Ovary (tissue), 3 donors: ENCODE data around the gene SYAP1.

Experiments used
- POLR2A ChIP-seq: fragments of 450-650 bp; IDR thresholded peaks from one replicate; pipeline ENCODE4 v1.6.1; 2017; ENCODE audit warnings: antibody characterized with exemption, mild to moderate bottlenecking, moderate library complexity
- TF ChIP-seq, protein P1 (sequence below), 3 donors: fragments of 450-650 bp in 2 of 3; fragments of 200-600 bp in 1 of 3; IDR thresholded peaks; one replicate each; pipeline versions ENCODE4 v1.5.1 to v1.8.0; 2016 to 2022; ENCODE audit warnings: antibody characterized with exemption in 3 of 3, mild to moderate bottlenecking in 1 of 3
- donor health status: DM: no; HTN: no; CAD: no.

DNA sequence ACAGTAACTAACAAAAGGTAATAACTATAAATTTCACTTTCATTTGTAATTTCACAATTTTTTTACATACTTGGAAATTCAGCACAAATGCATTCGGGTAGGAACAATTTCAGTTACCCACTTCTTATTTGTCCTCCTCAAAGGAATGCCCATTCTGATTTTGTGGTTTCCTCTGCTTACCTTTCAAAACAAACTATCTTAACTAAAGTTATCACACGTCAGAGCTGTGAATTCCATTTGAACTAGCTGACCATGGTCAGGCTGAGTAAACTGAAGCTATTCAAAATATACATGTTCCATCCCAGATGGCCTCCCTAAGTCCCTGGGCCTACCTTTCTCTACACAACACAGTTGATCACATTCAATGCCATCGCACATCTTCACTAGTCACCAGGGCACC lies 11.4 kb upstream of the SYAP1 start:
- TF ChIP-seq, protein P1, sequence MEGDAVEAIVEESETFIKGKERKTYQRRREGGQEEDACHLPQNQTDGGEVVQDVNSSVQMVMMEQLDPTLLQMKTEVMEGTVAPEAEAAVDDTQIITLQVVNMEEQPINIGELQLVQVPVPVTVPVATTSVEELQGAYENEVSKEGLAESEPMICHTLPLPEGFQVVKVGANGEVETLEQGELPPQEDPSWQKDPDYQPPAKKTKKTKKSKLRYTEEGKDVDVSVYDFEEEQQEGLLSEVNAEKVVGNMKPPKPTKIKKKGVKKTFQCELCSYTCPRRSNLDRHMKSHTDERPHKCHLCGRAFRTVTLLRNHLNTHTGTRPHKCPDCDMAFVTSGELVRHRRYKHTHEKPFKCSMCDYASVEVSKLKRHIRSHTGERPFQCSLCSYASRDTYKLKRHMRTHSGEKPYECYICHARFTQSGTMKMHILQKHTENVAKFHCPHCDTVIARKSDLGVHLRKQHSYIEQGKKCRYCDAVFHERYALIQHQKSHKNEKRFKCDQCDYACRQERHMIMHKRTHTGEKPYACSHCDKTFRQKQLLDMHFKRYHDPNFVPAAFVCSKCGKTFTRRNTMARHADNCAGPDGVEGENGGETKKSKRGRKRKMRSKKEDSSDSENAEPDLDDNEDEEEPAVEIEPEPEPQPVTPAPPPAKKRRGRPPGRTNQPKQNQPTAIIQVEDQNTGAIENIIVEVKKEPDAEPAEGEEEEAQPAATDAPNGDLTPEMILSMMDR (IDR thresholded peaks at IDR 0.05) = no peak
- TF ChIP-seq POLR2A = no peak
